CD1c-positive myeloid dendritic cell (primary cell): Measurements from ENCODE around the gene GRIK1.
"Not testable (repeated sequence)": the region's sequence is repeated elsewhere in the genome, so short reads cannot be mapped to it uniquely, and the experiment has no call there.

Experiments used
- DNase-seq: peaks from one replicate; pipeline ENCODE4 v3.0.0-alpha.2; 2016; ENCODE audit errors: extremely low spot score

Gene GRIK1

DNA sequence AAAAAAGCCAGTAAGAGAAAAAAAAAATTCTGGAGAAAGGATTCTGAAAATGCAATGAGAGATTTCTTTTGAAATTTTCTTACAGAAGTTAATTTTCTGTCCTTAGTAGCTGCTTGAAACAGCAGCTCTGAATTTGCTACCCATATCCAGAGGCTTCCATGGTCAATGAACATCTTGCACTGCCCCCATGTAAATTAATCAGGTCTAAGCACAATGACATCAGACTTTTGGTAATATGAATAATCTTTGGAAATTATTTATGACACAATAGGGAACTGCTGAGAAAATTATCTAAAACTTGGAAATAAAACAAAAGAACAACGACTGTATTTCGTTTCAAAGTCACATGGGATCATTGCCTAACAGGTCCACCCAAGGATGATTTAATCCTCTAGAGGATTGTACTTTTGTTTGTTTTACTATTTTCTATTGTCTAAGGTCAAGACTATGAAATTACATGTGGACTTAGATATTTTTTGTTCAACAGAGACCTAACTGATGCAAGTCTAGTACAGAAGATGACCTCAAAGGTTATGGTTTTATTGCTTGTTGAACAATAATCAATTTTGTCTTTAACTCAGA lies 328.9 kb downstream of the GRIK1 start:
- no peak for DNase-seq

DNA sequence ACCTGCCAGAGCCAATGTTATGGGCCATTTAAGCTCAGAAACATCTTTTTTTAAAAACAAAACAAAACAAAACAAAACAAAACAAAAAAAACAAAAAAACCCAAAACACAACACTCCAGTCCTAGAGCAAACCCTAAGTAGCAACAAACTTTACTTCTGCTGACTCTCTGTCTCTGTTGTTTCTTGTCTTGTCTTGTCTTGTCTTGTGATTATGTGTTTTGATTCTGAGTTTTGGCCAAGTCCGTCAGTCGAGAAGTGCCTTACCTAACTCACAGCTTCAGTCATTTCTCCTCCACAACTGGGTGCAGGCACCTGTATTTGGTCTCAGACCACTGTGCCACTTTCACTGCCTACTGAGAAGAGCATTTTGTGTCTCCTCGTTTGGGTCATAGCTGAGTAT lies 333.2 kb downstream of the GRIK1 start:
- DNase-seq, result no peak

DNA sequence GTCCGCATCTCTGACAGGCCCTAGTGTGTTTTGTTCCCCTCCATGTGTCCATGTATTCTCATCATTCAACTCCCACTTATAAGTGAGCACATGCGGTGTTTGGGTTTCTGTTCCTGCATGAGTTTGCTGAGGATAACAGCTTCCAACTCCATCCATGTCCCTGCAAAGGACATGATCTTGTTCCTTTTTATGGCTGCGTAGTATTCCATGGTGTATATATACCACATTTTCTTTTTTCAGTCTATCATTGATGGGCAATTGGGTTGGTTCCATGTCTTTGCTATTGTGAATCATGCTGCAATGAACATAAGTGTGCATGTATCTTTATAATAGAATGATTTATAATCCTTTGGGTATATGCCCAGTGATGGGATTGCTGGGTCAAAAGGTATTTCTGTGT lies 334.6 kb downstream of the GRIK1 start:
- DNase-seq, result not testable (repeated sequence)

DNA sequence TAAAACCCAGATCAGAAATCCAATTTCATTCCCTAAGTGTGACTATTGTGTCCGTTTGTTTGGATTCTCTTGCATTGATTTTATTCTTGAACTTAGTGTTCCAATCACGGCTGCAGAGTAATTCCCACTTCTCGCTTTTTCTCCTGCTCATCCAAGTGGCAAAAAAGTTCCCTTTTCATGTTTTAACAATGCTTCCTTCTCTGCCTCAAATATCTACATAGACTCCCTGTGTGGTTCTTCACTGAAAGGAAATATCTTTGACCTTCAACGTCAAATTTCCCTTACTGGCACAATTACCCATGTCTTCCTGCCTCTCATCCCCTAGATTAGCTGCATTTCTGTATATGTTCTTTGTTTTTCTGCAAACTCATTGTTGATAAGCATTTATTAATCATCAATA lies 335.7 kb downstream of the GRIK1 start:
- no peak for DNase-seq

DNA sequence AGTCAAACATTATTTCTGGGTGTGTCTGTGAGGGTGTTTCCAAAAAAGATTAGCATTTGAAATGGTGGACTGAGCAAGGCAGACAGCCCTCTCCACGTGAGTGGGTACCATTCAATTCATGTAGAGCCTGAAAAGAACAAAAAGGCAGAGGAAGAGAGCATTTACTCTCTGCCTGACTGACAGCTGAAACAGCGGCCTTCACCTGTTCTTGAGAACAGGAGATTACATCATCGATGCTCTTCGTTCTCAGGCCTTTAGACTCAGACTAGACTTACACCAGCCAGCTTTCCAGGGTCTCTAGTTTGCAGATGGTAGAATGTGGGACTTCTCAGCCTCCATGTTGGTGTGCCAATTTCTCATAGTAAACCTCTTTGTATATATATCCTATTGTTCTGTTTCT lies 338.7 kb downstream of the GRIK1 start:
- no peak for DNase-seq

DNA sequence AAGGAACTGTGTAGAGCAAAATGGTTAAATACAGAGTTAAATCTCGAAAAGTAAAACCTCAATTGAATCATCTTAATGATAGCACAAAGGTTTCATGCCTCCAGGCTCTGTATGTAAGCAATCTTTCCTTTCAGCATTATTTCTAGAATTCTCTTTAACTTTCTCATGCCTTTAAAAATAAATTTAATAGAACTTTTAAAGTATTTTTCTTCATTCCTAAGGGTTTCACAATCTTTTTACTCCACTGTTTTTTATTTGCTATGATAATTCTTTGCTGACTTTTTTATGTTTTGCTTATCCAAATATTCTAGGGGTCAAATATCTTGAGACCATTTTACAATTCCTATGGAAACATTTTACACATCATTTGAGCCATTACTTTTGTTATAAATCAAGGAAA lies 353.1 kb downstream of the GRIK1 start:
- no peak for DNase-seq

DNA sequence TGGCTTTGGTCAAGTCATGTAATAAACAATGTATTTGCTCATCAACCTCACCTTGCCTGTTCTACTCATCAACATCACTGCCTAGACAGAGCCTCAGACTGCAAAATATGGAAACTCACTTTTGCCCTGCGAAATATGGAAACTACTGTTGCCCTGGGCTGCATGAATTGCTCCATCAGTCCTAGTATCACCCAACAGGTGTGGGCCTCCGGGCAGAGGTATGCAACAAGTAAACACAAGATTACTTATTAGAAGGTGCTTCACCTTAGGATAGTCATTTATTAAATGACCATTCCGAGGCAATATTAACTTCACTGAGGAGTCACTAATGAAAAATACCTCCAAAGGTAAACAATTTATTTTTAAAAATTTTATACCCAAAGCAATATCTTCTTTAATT lies 354.3 kb downstream of the GRIK1 start:
- DNase-seq, result no peak

DNA sequence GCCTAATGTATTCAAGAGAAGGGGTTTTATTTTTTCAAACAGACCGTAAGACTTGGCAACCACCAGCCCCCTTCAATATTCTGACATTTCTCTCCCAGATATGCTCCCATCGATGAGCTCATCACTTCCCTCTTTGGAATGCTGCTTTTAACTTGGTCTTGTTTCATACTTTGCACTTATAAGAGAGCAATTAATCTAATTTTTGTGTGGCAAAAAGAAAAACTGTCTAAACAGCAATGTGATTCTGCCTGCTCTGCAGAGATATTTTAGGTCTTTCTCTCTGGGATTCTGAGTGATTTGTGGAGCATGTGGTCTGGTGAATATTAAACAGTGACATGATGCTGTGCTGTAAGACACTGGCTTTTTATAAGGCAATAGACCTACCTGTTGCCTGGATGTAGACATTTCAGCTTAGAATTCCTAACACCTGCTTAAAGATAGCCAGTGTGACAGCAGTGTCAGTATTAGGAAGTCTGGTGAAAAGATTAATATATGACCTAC lies 356.3 kb downstream of the GRIK1 start:
- no peak for DNase-seq

DNA sequence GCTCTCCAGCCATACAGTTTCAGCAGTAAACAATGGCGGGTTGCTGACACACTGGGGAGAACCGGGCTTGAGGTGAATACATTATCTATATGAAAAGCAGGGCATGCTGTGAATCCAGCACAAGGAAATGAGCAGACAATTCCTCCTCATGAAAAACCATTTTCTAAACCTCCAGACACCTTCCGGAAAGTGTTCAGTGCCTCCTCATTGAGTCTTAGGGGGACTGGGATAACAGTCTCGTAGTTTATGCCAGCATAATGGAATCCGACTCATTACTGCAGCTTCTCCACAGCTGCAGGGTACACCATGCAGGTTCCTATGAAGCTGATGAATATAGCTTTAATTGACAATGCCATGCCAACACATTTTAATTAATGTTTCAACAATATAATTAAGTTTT lies 356.9 kb downstream of the GRIK1 start:
- no peak for DNase-seq

DNA sequence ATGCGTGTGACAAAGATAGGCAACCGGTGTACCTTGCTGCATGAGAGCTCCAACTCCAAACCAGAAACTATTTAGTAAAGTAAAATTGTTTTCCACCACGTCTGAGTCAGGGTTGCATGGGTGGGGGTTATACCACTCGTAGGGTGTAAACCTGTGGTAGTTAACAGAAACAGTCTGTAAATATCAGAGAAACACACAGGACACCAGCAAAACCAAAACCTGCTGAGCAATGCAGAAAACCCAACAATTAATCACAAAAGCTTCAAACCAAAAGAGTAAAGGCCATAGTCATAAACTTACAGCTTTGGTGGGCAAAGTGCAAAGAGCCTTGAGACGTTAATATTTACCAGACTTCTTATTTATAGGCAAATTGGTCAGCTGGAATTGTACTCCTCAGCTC lies 358.4 kb downstream of the GRIK1 start:
- DNase-seq, result no peak

DNA sequence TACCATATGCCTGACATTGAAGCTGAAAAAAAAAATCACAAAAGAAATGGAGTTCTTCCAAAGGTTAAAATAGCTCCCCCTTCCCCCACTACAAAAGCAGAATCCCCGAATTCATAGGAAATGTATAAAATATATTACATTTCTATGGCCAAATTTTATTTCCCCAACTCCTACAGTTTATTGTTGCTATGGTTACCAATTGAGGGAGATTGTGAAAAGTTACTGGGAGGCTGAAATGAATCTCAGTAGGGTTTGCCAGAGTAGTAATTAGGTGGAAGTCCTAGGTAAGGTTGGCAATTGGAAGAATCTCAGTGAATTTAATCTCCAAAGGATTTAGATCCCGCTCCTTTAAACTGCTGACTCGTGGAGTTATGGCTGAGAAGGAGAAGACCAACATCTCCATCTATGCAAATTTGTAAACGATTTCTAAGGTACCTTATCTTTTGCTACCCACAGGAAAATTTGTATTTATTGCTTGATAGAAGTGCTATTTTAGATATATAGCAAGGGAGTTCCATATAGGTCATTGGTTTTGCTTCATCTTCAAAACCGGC lies 359.0 kb downstream of the GRIK1 start:
- DNase-seq, result no peak

DNA sequence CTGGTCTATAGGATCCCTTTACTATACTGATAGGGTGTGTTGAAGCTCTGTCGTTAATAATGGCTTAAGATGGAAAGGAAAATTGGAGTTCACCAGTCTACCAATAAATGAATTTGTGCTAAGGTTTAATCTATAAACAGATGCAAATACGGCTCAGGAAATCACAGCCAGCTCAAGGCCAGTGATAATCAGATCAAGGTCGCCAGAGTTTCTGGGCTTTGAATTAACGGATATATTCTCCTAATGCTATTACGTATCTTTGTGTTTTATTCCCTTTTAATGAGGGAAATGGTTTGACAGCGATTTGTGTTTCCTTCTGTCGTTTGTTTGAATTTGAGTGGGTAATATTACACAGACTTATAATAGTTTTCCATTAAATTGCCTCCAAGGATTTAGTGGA lies 361.5 kb downstream of the GRIK1 start:
- no peak for DNase-seq

DNA sequence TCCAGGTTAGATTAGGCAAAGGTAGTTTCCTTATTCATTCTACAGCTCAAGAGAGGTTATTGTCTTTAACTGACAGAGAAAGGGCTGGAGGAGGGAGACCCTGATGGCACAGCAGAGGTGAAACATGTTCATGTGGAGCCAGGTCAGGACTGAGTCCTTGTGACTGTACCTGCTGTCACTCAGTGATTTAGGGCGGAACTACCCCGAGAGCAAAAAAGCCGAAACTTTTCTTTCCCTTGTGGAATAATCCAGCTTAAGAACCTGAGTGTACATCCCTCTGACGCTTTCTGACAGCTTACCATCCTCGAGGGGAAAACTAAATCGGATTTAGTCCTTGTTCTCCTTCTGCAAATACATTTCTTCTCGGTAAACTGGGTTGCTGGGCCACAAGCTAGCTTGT lies 367.8 kb downstream of the GRIK1 start:
- DNase-seq, result no peak

DNA sequence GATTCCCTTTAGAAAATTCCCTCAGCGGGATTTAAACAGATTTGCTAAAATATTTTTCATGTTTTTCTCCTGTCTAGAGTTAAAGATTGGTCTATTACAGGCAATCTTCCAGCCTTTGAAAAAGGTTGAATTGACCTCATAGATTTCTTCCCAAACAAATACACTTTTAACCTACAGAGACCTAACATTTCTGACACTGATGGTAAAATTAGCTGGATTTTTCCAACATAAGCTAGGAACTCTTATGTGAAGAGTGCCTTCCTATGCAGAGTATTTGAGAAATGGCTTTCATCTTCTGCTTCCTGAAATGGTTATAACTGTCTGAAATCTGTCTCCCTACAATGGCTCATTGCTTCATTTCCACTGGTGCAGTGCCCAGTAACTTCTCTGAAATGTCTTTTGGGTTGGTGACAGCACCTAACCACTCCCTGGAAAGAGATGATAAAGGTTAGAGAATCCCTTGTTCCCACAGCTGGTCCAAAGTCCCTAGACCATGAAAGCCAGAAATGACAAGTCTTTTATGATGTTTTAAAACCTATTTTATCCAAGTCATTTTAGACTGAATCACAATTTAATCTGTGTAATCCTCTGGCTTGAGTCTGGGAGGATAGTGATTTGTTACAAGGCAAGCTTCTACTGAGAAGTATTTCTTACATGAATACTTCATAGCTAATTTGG lies 371.6 kb downstream of the GRIK1 start:
- DNase-seq, result no peak

DNA sequence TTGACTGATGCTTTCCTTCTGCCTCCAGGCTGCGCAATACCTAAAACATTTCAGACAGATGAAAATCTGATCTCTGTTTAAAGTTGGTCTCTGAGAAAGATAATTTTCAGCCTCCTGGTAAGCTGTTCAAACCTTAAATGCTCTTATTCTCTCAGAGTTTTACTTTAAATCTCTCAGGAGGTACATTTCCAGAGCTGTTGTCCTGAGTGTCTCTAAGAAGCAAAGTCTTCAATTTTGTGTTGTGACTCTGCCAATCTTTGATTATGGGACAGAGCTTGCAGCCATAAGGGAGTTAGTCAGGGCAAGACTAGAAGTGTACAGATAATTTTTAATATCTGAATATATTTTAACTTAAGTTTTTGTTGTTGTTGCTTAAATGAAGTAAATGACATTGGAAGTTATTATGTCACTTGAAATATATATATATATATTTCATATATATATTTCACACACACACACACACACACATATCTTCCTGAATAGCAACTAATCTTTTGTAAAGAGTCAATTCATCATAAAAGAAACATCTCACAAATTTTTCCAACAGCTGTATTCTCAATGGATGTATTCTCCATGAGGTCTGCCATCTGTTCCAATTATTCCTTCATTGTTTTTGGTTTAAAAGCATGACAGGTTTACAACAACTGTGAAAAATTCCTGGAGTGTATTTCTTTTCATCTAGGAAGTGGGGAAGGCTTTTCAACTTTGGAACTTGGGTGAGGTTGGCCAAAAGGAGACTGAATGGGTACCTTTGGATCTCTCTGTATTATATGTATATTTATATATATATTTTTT lies 381.7 kb downstream of the GRIK1 start:
- DNase-seq, result no peak

DNA sequence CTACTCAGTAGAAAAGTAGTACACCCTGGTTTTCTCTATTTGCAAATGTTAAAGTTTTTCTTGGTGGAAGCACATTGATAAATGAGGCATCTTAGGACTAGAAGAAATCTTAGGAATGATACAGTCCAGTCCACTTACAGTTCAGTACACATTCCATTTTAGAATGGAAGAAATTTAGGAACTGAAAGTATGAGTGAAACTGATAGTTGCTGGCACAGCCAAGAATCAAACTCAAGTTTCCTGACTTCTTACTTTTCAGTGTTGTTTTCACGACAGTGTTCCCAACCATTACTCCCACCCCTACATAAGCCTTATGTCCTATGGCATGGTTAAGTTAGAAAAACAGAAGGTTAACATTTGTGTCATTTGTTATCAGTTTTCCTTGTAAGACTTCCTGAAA lies 382.6 kb downstream of the GRIK1 start:
- peak; percentile 65 for DNase-seq

DNA sequence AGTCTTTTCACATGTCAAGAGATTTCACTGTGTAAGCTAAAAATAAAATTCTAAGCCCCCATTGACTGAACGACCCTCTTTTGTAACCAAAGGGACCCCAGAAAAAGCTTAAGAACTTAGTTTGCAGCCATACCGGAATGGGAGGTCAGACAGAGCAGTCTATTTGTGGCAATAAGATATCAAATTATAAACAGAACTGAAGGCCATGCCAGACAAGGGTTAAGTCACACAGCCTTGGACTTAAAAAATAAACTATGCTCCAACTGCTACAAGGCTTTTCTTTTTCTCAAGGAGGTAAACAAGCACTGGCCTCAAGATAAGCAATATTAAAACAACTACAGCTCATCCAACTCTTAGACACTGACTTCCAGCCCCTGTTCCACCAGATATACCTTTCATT lies 384.2 kb downstream of the GRIK1 start:
- DNase-seq, result no peak

DNA sequence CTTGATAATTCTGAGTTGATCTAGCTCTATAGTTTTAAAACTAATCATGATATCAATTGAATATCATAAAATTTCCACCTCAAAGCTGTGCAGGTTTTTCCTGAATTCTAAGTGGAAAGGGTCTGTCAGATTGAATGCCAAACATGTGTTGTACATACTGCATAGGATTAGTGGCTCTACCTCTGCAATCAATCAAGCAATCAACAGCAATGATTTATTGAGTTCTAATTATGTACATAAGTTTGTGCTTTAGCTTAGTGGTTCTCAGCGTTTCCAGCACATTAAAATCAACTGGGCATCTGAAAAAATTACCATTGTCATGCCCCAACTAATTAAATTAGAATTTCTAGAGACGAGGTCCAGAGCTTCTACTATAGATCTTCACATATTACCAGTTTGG lies 389.6 kb downstream of the GRIK1 start:
- no peak for DNase-seq

DNA sequence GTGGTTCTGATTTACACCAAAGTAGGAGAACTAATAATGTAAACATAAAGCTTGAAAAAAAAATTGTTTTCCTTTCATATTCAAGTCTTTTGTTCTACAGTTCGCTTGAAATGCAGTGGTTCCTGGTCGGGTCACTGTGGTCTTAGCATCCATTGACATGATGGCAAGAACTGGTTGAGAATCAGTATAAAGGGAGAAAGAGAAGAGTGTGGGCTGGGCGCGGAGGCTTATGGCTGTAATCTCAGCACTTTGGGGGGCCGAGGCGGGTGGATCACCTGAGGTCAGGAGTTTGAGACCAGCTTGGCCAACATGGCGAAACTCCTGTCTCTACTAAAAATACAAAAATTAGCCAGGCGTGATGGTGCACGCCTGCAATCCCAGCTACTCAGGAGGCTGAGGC lies 390.2 kb downstream of the GRIK1 start:
- no peak for DNase-seq

DNA sequence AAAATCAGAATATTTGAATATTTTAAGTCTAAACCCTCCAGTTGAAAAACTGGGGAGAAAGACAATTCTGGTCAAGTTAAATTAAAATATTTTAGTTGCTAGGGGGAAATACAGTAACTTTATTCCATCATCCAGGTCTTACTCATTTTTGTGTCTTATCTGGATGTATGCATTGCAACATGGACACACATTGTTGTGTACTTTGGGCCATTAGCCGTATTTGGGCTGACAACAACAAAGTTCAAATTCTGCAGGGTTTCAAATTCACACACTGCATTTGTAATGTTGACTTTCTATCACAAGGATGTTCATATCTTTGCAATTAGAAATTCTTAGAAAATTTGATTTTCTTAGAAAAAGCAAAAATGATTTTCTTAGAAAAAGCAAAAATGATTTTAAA lies 391.8 kb downstream of the GRIK1 start:
- DNase-seq, result no peak

DNA sequence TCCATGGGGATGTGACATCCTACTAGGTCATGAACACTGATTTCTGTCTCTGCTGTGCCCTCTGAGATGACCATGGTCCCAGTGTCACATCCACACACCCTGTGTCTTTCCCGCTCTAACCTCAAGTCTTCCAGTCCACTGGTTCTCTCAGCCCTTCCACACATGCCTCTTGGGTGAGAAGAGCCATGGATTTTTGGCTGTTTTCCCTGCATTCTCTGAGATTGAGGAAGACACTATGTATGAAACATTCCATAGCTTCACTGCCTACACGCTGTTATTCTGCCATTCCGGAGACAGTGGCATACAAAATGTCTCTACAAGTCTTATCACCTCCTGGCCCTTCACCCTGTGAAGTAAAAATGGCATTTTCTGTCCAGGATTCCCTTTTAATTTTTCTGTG lies 393.7 kb downstream of the GRIK1 start:
- DNase-seq, result no peak

DNA sequence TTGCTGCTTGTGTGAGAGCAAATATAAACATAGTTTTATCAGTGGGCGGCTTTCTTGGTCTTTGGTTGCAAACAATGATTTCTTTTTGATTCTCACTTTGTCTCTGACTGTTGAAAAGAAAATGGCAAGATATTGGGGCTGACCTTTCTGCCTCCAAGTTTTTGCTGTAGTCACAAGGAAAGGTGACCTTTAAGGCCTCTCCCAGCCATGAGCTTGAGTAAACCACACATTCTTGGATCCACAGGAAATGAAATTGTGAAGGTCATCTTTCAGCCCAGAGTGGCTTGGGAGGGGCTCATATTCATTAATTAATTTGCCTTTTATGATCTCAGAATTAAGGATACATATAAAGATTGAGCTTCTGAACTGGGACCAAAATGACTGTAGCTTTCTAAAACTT lies 399.5 kb downstream of the GRIK1 start:
- DNase-seq, result no peak

DNA sequence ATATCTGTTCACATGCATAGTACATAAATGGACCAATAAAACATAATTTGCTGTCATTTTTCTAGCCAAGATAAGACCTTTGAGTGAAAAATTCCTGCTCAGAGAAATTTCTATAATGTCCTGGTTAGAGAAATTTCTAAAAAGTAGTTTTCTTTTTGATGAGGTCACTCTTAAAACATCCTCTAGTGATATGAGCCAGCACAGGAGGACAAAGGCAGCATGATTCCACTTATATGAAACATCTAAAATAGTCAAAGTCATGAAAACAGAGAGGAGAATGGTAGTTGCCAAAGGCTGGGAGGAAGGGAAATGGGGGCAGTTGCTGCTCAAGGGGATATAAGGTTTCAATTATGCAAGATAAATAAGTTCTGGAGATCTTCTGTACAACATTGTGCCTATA lies 401.7 kb downstream of the GRIK1 start:
- no peak for DNase-seq
